HG03066 (cell line): Measurements from ENCODE around the gene TVP23B.
"Not testable (repeated sequence)": the region's sequence is repeated elsewhere in the genome, so short reads cannot be mapped to it uniquely, and the experiment has no call there.

Experiments
- ATAC-seq: cut with Tn5 transposase; IDR thresholded peaks from one replicate; pipeline ENCODE4 v1.9.1; 2021; ENCODE audit warnings: low read depth; ENCODE audit not compliant: unreplicated experiment

TVP23B gene

DNA sequence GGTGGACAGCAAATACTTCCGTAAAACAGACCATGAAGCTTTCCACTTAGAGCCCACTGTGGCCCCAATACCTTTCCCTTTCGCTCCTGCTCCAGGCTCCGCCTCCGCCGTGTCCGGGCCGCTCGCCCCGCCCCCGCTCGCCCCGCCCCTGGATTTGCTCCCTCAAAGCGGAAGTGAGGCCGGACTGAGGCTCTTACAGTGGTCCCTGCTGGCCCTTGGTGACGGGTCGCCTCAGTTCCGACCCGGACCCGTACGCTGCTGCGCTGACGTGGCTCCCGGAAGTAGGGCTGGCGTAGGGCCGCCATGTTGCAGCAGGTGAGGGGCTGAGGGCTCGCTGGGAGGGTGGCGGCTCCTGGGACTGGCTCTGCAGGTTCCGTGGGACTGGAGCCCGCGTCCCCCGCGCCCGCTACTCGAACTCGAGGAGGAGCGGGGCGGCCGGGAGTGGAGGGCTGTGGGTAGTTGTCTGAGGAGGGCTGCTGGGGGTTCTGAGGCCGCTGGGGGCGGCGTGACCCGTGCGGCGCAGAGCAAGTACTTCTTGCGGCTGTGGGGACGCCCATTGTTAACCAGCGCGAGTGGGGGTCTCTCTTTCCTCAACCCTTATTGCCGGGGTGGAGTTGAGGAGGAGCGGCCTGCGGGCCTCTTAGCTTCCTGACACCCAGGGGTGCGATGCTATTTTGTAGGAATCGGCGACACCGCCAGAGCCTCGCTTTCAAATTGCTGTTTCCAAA is at the start of gene TVP23B:
TSS of gene TVP23B (plus strand) at position 193 of the 728 bp plus-strand sequence. CDS start at position 304, 111 bp downstream.
- peak; percentile 95 for ATAC-seq

- not testable (repeated sequence) for ATAC-seq
Measured at GRCh38 chr17:18732438-18732837, 48.5 kb upstream of the TVP23B start.

DNA sequence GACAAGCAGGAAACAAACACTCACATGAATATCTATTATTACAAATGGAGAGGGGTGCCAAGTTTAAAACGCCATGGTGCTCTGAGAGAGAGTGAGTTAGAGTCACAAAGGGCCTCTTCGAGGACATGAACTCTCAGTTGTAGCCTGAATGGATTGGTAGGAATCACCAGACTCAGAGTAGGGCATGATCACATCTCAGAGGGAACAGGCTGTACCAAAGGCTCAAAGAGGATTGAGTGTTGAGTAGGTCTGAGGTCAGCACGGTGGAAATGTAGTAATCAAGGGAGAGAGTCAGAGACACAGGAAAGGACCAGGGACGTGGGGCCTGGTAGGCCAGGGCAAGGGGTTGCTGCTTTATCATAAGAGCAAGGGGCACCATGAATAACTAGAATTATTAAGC is 47.6 kb upstream of the TVP23B start:
- ATAC-seq = not testable (repeated sequence)

GRCh38 chr17:18739616-18740391 is 41.2 kb upstream of the TVP23B start:
- not testable (repeated sequence) for ATAC-seq

DNA sequence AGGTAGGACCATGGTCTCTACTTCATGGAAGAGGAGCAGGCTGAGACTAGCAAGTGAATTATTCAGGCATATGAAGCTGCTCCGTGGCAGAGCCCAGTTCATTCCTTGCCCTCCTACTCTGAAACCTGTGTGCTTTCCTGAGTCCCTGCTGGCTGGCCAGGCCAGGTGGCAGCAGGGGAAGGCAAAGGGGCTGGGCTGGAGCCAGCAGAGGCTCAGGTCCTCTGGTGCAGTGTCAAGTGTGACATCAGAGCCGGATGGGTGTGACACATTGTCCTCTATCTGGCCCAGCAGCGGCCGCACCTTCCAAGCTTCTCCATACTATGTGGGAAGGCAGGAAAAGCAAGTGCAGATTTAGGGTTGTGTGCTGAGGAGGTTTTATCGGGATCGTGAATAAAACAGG is 39.8 kb upstream of the TVP23B start:
- not testable (repeated sequence) for ATAC-seq

GRCh38 chr17:18743699-18744421 is 37.1 kb upstream of the TVP23B start, which contains the start of gene FBXW10:
TSS of gene FBXW10 (plus strand) at chr17:18744054. CDS start at chr17:18744245, 191 bp downstream.
- ATAC-seq = not testable (repeated sequence)

DNA sequence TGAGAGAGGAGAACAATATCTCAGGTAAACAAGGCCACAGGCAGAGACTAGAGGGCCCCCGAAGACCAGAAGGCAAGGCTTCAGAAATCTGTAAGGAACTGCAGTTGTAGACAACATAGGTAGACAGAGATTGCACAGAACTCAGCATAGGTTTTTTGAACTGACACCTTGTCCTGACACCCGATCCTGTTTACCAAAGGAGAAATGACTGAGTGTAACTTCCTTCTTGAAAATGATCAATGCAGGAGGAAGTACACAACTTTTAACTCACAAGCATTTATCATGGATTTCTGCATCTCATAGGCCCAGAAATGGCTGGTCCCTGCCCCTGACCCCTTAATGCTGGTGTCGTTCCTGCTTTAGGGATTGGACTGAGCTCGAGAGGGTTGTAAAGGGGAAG is 36.3 kb upstream of the TVP23B start:
- ATAC-seq = not testable (repeated sequence)

DNA sequence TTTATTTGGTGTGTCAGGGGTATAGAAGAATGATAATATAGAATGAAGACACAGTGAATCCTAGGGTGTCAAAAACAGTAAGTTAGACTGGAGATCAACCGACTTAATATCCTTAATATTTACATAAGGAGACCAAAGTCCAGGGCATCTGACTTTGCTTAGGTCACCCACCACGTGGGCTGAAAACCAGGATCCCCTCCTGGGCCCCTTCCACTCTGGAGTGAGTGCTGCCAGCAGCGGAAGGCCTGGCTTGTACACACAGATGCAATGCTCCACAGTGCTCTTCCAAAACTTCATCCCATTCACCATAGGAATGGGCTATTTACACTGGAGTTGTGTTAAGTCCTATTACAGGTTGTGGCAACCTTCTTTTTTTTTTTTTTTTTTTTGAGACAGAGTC is 34.4 kb upstream of the TVP23B start:
- not testable (repeated sequence) for ATAC-seq

- ATAC-seq = not testable (repeated sequence)
Measured at GRCh38 chr17:18747501-18747900, 33.5 kb upstream of the TVP23B start.

DNA sequence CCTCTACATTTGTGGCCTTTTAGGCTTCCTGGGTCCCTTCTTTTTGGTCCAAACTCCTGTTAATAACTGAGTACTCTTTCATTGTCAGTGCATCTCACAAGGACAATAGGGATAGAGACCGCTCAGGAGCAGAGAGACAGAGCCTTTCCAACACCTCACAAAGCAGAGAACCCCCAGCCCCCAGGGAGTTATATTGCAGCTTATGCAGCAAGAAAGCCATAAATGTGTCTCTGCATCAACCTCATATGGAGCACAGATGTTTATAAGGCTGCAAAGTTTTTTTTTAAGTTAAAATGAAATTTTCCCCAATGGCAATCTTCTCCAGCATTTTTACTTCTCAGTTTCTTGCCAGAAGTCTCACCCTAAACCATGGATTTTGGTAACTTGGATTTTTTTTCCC is 30.7 kb upstream of the TVP23B start:
- ATAC-seq = not testable (repeated sequence)

DNA sequence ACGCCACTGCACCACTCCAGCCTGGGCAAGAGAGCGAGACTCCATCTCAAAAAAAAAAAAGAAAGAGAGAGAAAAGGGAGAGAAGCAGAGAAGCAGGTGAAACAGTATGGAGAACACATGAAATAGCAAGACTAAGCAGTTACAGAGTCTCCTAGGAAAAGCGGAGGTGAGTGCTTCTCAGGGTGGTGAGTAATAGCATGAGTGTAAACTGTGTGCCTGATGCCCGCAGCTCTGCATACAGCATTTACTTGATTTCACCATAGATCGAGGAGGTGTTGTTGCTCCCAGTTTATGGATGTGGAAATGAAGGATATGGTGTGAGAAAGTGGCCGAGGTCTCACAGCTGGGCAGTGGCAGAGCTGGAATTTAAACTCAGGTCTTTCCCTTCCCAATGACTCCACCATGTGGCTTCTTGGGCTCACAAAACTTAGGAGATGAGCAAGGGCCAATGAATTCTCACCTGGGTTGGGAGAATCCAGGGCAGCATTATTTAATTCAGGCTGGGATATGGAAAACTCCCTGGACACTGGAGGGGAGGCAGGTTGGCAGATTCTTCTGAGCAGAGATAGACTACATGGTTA is 27.1 kb upstream of the TVP23B start:
- not testable (repeated sequence) for ATAC-seq

DNA sequence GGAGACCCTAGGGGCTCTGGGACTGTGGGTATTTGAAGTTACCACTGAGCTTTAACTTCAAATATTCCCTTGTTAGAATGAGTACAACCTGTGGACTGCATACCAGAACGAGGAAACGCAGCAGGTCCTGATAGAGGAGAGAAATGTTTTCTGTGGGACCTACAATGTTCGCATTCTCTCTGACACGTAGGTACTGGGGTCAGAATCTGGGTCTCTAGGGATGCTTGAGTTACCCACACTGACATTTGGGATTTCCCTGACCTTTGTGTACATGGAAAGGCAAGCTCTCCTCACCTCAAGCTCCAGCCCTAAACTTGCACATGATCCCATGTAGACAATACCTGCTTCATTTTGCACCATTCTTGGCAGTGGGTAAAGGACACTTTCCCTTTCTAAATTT is 25.0 kb upstream of the TVP23B start:
- ATAC-seq = not testable (repeated sequence)

- ATAC-seq = not testable (repeated sequence)
Measured at GRCh38 chr17:18757368-18758044, 23.5 kb upstream of the TVP23B start.

DNA sequence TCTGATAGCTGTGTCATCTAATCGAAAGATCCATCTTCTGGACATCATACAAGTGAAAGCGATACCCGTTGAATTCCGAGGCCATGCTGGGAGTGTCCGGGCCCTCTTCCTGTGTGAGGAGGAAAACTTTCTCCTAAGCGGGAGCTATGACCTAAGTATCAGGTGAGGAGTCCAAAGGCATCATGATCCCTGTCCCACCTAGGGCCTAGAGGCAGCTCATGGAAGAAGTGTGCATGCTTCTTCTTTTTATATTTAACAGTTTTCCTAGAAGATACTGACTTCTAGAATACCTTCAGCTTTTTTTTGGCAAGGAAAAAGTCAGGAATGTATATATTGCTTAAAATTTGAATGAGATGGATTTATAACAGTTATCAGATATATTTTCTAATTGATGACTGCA is 22.6 kb upstream of the TVP23B start:
- not testable (repeated sequence) for ATAC-seq

- not testable (repeated sequence) for ATAC-seq
Measured at GRCh38 chr17:18760221-18760620, 20.8 kb upstream of the TVP23B start.

DNA sequence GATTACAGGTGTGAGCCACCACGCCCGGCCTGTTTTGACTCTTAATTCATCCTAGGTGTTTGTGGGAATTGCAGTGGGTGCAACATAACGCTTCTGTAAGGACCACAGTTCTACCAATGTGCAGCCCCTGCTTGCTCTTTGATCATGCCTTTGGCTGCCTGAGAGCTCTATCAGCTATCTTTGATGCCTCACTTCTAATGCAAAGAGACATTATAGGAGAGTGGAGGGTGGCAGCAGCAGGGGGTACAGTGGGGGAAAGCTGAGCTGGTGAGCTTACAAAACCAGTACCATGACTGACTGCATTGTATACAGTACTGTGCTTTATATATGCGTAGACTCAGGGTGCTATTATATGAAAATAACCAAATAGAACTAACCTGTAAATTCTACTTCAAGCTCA is 10.4 kb upstream of the TVP23B start:
- not testable (repeated sequence) for ATAC-seq

DNA sequence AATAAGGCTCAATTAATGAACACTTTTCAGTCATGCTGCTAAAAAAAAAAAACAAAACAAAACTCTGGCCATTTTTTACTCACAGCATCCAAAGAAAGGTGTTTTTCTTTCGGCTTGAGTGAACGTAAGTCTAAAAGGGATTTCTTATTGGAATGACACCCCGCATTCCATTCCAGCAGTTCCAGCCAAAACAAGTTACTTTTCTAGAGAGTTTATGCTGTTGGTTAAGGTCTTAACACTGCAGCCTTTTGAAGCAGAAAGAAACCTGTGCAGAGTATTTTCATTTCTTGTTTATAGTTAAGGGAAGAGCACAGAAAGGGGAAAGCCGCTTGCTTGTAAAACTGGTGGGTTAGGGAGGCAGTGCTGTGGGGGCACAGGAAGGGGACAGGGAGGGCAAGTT is 9.9 kb upstream of the TVP23B start:
- ATAC-seq = not testable (repeated sequence)

DNA sequence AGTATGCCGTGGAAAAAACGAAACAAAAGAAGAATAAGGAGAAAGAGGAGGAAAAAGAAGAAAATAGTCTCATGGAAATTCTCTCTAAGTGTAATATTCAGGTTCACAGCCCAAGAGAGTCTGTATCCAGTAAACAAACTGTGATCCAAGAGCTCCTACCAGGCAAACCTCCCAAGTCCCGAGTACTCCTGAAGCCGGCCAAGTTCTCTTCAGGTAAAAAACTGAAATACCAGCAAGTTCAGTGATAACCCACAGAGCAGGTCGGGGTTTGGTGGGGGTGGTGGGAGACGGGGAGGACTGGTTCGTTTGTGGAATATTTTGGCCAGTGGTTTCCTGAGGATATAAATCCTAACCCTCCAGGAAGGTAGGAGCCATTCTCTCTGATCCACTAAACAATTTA is 8.5 kb upstream of the TVP23B start:
- no peak for ATAC-seq

DNA sequence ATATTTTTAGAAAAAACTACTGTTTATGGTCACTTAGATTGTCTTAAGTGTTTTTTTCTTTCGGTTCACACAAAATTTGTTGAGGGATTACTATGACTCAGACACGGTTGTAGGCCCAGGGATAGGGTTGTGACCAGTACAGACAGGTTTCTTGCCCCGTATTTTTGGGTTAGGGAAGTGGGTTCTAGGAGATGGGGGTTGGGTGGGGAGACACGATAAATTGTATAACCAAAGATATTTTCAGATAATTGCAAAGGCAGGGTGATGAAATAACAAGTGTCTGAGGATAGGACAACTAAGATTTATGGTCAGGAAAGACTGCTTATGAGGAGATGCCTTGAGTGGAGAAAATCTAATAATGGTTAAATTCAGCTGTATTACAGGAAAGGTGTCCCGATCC is 822 bp downstream of the TVP23B start:
- not testable (repeated sequence) for ATAC-seq

DNA sequence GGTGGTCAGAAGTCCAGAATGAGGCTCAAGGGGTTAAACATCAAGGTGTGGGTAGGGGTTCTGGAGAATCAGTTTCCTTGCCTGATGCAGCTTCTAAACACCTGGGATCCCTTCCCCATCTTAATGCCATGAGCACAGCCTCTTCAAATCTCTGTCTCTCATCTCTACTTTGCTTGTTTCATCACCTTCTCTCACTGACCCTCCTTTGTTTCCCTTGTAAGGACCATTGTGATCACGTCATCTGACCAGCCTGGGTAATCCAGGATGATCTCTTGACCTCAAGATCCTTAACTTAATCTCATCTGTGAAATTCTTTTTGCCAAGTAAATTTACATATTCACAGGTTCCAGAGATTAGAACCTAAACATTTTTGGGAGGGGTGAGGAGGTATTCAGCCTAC is 5.0 kb downstream of the TVP23B start:
- not testable (repeated sequence) for ATAC-seq
